AG04449 (cell line): ENCODE measurements around the gene CCDC47.

Experiments used
- CTCF ChIA-PET: fragments of 350-600 bp; formaldehyde crosslinking; extraction: SDS; loops from one replicate; lab custom pipeline; 2021; ENCODE audit warnings: antibody characterized with exemption; lab: Yijun Ruan, JAX
- POLR2A ChIA-PET: fragments of 400-600, 350-600 bp; formaldehyde crosslinking; extraction: SDS; loops from one replicate; lab custom pipeline; 2020; ENCODE audit warnings: antibody characterized with exemption, inconsistent platforms; lab: Yijun Ruan, JAX
- DNase-seq: peaks from one replicate; pipeline ENCODE4 v3.0.0-alpha.2; 2010; ENCODE audit warnings: low read depth, low spot score
- H3K4me3 ChIP-seq: 2 replicates; pipeline ENCODE4 v1.5.1; 2011; ENCODE audit warnings: low read depth, mild to moderate bottlenecking, control low read depth, low read length
- CTCF ChIP-seq: IDR thresholded peaks from one replicate; pipeline ENCODE4 v1.5.1; 2011; ENCODE audit warnings: mild to moderate bottlenecking, moderate library complexity, low read length, control low read depth, inconsistent platforms; ENCODE audit not compliant: insufficient read depth; ENCODE audit errors: missing control alignments

Gene CCDC47

DNA sequence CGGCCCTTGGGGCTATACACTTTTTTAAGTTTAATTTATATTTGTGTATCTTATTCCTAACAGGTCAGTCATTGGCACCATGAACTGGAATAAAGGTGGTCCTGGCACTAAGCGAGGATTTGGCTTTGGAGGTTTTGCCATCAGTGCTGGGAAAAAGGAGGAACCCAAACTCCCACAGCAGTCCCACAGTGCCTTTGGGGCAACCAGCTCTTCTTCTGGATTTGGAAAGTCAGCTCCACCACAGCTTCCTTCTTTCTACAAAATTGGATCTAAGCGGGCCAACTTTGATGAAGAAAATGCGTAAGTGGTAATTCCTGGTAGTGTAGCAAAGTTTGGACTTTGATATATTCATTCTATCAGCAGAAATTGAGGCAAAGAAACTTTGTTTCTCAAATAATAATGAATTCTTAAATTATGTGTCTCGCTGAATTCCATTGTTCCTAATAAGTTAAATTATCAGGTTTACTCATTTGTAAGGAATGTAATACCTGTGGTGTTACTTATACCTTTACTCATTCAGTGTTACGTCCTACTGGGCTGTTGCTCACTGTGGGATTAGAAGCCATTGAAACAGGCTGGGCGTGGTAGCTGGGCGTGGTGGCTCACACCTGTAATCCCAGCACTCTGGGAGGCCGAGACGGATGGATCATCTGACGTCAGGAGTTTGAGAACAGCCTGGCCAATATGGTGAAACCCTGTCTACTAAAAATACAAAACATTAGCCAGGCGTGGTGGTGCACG, 13.7 kb upstream of the CCDC47 start:
- TF ChIP-seq CTCF = no peak
- CTCF ChIA-PET = interaction anchor here (0.9 to 1.3 kb wide), 2 partner anchors 9 to 48 kb away, joined by 3 read pairs; no protein-coding TSS in a partner anchor
- H3K4me3 ChIP-seq = no peak overlapping the region
- POLR2A ChIA-PET = no interaction called here
- no peak for DNase-seq

GRCh38 chr17:63786117-63786516, 12.7 kb upstream of the CCDC47 start:
- DNase-seq = no peak
- ChIA-PET POLR2A (no interaction called here), CTCF (interaction anchor here (0.6 to 1.3 kb wide), 3 partner anchors 11 to 49 kb away, joined by 3 to 5 read pairs (median 3); no protein-coding TSS in a partner anchor)
- TF ChIP-seq CTCF = no peak
- H3K4me3 ChIP-seq = no peak overlapping the region

- no peak for TF ChIP-seq CTCF
- ChIA-PET POLR2A (no interaction called here), CTCF (interaction anchor here (1.4 kb wide), 1 partner anchor 11 kb away, joined by 3 read pairs; no protein-coding TSS in a partner anchor)
- DNase-seq = no peak
- no peak overlapping the region for H3K4me3 ChIP-seq
Measured at GRCh38 chr17:63785556-63785955, 12.2 kb upstream of the CCDC47 start.

GRCh38 chr17:63783522-63783921, 10.1 kb upstream of the CCDC47 start:
- no peak for DNase-seq
- TF ChIP-seq CTCF = no peak
- POLR2A ChIA-PET = interaction anchor here (3.1 kb wide), 1 partner anchor 10 kb away, joined by 10 read pairs; the partner anchor contains the start of genes CCDC47 and DDX42
- H3K4me3 ChIP-seq = no peak overlapping the region
- CTCF ChIA-PET = interaction anchor here (1.1 to 1.5 kb wide), 3 partner anchors 10 to 19 kb away, joined by 3 to 4 read pairs (median 3); no protein-coding TSS in a partner anchor

GRCh38 chr17:63780928-63781327, 7.5 kb upstream of the CCDC47 start:
- ChIA-PET CTCF (interaction anchor here (0.9 to 1.3 kb wide), 3 partner anchors 9 to 169 kb away, joined by 3 to 6 read pairs (median 3); no protein-coding TSS in a partner anchor), POLR2A (interaction anchor here (0.6 kb wide), 1 partner anchor 10 kb away, joined by 3 read pairs; no protein-coding TSS in a partner anchor)
- no peak overlapping the region for H3K4me3 ChIP-seq
- no peak for DNase-seq
- no peak for TF ChIP-seq CTCF

DNA sequence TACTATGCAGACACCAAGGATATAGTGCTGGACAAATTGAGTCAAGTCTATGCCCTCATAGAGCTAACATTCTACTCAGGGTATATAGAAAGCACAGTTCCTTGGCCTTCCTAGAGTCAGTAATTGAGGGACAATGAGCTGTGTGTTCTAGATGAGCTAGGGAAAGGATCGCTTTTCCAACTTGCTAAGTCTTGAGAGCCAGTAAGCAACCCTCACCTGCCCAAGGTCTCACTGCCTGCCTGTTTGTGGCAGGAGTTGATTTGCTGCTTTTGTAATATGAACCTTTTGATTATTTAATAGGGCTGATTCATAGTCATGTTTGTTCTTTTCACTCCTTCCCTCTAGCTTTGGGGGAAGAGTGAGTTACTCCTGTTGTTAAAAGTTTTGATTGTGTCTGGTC, 7.1 kb upstream of the CCDC47 start:
- H3K4me3 ChIP-seq = no peak overlapping the region
- POLR2A ChIA-PET = interaction anchor here (0.6 kb wide), 1 partner anchor 10 kb away, joined by 3 read pairs; no protein-coding TSS in a partner anchor
- no peak for DNase-seq
- no peak for TF ChIP-seq CTCF
- CTCF ChIA-PET = interaction anchor here (1.1 to 1.3 kb wide), 2 partner anchors 10 to 19 kb away, joined by 3 to 6 read pairs; no protein-coding TSS in a partner anchor
